ENCODE data around the gene NHERF1. TPM values are rescaled to one million over a fixed set of nuclear protein-coding genes. Genes with fewer than 3 reads are reported as not detected.

The NHERF1 gene
- total RNA-seq, 5 donors from 2014 or later (not counting 1 experiment from before 2014, with no cell fraction given): 104 to 260 (median 223) TPM

DNA sequence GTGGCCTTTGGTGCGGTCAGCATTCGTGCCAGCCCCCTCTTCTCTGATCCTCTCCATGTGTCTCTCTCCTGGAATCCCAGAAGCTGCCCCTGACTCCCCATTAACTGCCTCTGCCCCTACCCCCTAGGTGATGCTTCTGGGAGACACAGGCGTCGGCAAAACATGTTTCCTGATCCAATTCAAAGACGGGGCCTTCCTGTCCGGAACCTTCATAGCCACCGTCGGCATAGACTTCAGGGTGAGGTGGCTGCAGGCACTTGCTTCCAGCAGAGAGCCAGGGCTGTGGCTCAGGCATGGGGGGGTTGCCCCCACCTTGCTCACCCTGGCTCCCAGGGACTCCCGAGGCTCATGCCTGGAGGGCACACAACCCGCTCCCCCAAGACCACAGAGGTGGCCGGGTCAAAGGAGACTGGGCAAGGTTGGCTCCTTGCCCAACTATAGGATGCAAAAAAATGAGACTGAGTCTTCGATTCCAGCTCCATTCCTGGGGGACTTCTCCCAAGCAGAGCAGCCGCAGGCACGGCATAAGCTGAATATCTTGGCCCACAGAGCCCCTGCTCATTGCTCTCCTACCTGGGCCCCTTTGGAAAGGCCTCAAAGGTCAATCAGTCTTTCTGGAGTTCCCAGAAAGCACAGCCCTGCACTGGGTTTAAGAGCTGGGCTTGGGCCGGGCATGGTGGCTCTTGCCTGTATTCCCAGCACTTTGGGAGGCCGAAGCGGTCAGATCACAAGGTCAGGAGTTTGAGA lies 7.6 kb upstream of the NHERF1 start:
- Mint-ChIP-seq H3K27ac (peak overlapping the region; percentile 99 to 100), H3K4me3 (peak overlapping the region in 2 of 3 donors; percentile 6 to 87), H3K27me3 (no peaks in the 10 kb centered on the region), H3K36me3 (no peaks in the 10 kb centered on the region), H3K4me1 (peaks cover 80 to 84% (median 83%) of the 10 kb centered on the region in 3 donors), H3K9me3 (no peaks in the 10 kb centered on the region)
- ATAC-seq (replicated peaks in 1 of 4) (no peak), DNase-seq (no peak)
- ChIA-PET POLR2A (no interaction called here), CTCF (interaction anchor here (0.6 to 2.8 kb wide), 3 partner anchors 65 to 89 kb away, joined by 3 to 14 read pairs (median 4); no protein-coding TSS in a partner anchor)
- no peaks in the 10 kb centered on the region for H3K27me3 ChIP-seq (replicated peaks in 1 of 2; ENCODE audit: control insufficient read depth in 2 of 2, extremely low read depth in 1 of 2, insufficient read depth in 2 of 2, low read length in 1 of 2)
- H3K4me3 ChIP-seq (ENCODE audit: control insufficient read depth in 1 of 2, extremely low read depth in 1 of 2, low read length in 1 of 2): no peak overlapping the region
- H3K4me1 ChIP-seq (ENCODE audit: control insufficient read depth in 1 of 2, extremely low read depth in 1 of 2, insufficient read depth in 2 of 2, low read length in 2 of 2): peaks cover 58 to 98% of the 10 kb centered on the region in 2 experiments
- H3K36me3 ChIP-seq (ENCODE audit: control insufficient read depth in 2 of 2, extremely low read depth in 1 of 2, insufficient read depth in 1 of 2, low read length in 1 of 2): peaks cover 0 to 11% of the 10 kb centered on the region in 2 donors
- H3K27ac ChIP-seq (ENCODE audit: low read length): peak overlapping the region; percentile 63
- H3K9me3 ChIP-seq: no peaks in the 10 kb centered on the region
- WGBS (ENCODE audit: insufficient coverage): 92% methylated on average over 10 of the region's 17 CpGs

DNA sequence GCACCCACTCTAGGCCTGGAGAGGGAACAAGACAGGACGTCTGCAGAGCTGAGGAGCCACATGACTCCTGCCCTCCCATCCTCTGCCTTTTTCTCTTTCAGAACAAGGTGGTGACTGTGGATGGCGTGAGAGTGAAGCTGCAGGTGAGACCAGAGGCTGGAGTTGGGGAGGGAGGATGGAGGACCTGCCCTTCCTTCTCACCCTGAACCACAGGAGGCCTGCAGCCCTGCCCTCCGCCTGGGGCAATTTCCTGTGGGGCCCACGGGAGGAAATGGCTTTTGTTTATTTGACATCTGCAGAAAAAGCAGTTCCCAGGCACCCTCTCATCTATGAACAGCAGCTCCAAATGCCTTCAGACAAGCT lies 6.3 kb upstream of the NHERF1 start:
- ChIA-PET POLR2A (interaction anchor here in 1 of 2 donors (0.6 kb wide), 1 partner anchor 24 kb away, joined by 6 read pairs; no protein-coding TSS in a partner anchor), CTCF (interaction anchor here (0.7 to 2.8 kb wide), 6 partner anchors 12 to 85 kb away, joined by 3 to 14 read pairs (median 4); no protein-coding TSS in a partner anchor)
- peaks cover 85 to 91% (median 90%) of the 10 kb centered on the region in 3 donors for H3K4me1 Mint-ChIP-seq
- peaks cover 63 to 99% of the 10 kb centered on the region in 2 experiments for H3K4me1 ChIP-seq (ENCODE audit: control insufficient read depth in 1 of 2, extremely low read depth in 1 of 2, insufficient read depth in 2 of 2, low read length in 2 of 2)
- peak overlapping the region; percentile 63 for H3K27ac ChIP-seq (ENCODE audit: low read length)
- ATAC-seq (replicated peaks in 1 of 4): peak; percentile 19 to 58 (median 47)
- peak in 16 of 35 experiments; percentile 27 to 80 (median 48) for DNase-seq
- no peaks in the 10 kb centered on the region for H3K27me3 ChIP-seq (replicated peaks in 1 of 2; ENCODE audit: control insufficient read depth in 2 of 2, extremely low read depth in 1 of 2, insufficient read depth in 2 of 2, low read length in 1 of 2)
- H3K9me3 Mint-ChIP-seq: no peaks in the 10 kb centered on the region
- H3K27ac Mint-ChIP-seq: peak overlapping the region; percentile 99 to 100
- no peaks in the 10 kb centered on the region for H3K36me3 Mint-ChIP-seq
- H3K27me3 Mint-ChIP-seq: no peaks in the 10 kb centered on the region
- H3K4me3 Mint-ChIP-seq: peak overlapping the region; percentile 64 to 87 (median 67)
- H3K4me3 ChIP-seq (ENCODE audit: control insufficient read depth in 1 of 2, extremely low read depth in 1 of 2, low read length in 1 of 2): peak overlapping the region; percentile 19 to 49
- no peaks in the 10 kb centered on the region for H3K9me3 ChIP-seq
- peaks cover 0 to 11% of the 10 kb centered on the region in 2 donors for H3K36me3 ChIP-seq (ENCODE audit: control insufficient read depth in 2 of 2, extremely low read depth in 1 of 2, insufficient read depth in 1 of 2, low read length in 1 of 2)
- WGBS (ENCODE audit: insufficient coverage): no CpG with 5 or more reads among the region's 4 CpGs

DNA sequence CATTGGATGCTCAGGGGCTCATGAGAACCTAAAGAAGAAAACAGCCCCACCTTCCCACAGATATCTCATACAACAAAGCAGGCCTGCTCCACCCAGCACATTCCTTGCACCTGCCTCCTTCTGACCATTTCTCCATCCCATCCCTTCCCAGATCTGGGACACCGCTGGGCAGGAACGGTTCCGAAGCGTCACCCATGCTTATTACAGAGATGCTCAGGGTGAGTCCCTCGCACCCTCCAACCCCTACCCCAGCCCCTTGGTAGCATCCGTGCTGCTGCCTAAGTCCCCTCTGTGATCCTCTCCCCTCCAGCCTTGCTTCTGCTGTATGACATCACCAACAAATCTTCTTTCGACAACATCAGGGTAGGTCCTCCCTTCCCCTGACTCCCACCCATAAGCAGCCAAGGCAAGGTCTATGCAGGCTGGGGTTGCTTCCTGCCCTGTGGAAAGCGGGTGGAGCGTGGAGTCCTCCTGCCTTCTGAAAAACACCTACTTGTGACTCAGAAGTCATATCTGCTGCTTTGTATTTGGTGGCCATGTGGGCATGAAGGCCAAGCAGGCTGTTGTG lies 5.4 kb upstream of the NHERF1 start:
- H3K4me1 Mint-ChIP-seq: peaks cover 83 to 92% (median 91%) of the 10 kb centered on the region in 3 donors
- Histone ChIP-seq H3K27ac (ENCODE audit: low read length) (peak overlapping the region; percentile 69), H3K36me3 (ENCODE audit: control insufficient read depth in 2 of 2, extremely low read depth in 1 of 2, insufficient read depth in 1 of 2, low read length in 1 of 2) (peaks cover 0 to 11% of the 10 kb centered on the region in 2 donors), H3K4me1 (ENCODE audit: control insufficient read depth in 1 of 2, extremely low read depth in 1 of 2, insufficient read depth in 2 of 2, low read length in 2 of 2) (peaks cover 69 to 100% of the 10 kb centered on the region in 2 experiments), H3K27me3 (replicated peaks in 1 of 2; ENCODE audit: control insufficient read depth in 2 of 2, extremely low read depth in 1 of 2, insufficient read depth in 2 of 2, low read length in 1 of 2) (no peaks in the 10 kb centered on the region), H3K4me3 (ENCODE audit: control insufficient read depth in 1 of 2, extremely low read depth in 1 of 2, low read length in 1 of 2) (no peak overlapping the region), H3K9me3 (no peaks in the 10 kb centered on the region)
- no peaks in the 10 kb centered on the region for H3K36me3 Mint-ChIP-seq
- H3K27me3 Mint-ChIP-seq: no peaks in the 10 kb centered on the region
- ATAC-seq (replicated peaks in 1 of 4) (no peak), DNase-seq (no peak)
- H3K27ac Mint-ChIP-seq: peak overlapping the region; percentile 99 to 100
- peak overlapping the region; percentile 64 to 87 (median 67) for H3K4me3 Mint-ChIP-seq
- CTCF ChIA-PET: interaction anchor here (1.0 to 2.8 kb wide), 5 partner anchors 11 to 86 kb away, joined by 3 to 14 read pairs (median 5); no protein-coding TSS in a partner anchor
- no peaks in the 10 kb centered on the region for H3K9me3 Mint-ChIP-seq
- POLR2A ChIA-PET: no interaction called here
- WGBS (ENCODE audit: insufficient coverage): 85% methylated on average over 7 of the region's 9 CpGs

DNA sequence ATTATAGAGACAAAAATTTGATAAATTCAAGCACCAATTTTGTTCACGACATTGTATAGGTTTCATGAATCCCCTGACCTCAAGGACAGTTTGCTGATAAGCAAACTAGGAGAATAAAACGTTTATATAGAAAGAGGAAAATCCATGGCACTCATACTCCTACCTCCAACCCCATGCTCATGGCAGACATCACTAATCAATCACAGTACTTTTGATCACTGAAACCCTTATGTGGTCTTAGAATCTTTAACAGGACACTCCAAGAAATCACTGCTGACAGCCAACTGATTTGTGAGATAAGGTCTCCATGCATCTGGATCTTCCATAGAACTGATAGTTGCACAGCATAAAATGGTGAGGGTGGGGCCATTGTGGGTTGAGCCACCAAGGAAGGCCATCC lies 4.7 kb upstream of the NHERF1 start:
- ATAC-seq (replicated peaks in 1 of 4): no peak
- peaks cover 64 to 94% of the 10 kb centered on the region in 2 experiments for H3K4me1 ChIP-seq (ENCODE audit: control insufficient read depth in 1 of 2, extremely low read depth in 1 of 2, insufficient read depth in 2 of 2, low read length in 2 of 2)
- Mint-ChIP-seq H3K4me3 (peak overlapping the region in 1 of 3 donors; percentile 87), H3K27me3 (no peaks in the 10 kb centered on the region), H3K27ac (peak overlapping the region; percentile 99 to 100), H3K9me3 (no peaks in the 10 kb centered on the region), H3K4me1 (peaks cover 76 to 85% (median 84%) of the 10 kb centered on the region in 3 donors), H3K36me3 (no peaks in the 10 kb centered on the region)
- no peak for DNase-seq
- peaks cover 0 to 11% of the 10 kb centered on the region in 2 donors for H3K36me3 ChIP-seq (ENCODE audit: control insufficient read depth in 2 of 2, extremely low read depth in 1 of 2, insufficient read depth in 1 of 2, low read length in 1 of 2)
- CTCF ChIA-PET: interaction anchor here in 1 of 2 donors (0.8 kb wide), 1 partner anchor 36 kb away, joined by 3 read pairs; no protein-coding TSS in a partner anchor
- H3K27me3 ChIP-seq (replicated peaks in 1 of 2; ENCODE audit: control insufficient read depth in 2 of 2, extremely low read depth in 1 of 2, insufficient read depth in 2 of 2, low read length in 1 of 2): no peaks in the 10 kb centered on the region
- no CpG with 5 or more reads among the region's 2 CpGs for WGBS (ENCODE audit: insufficient coverage)
- H3K27ac ChIP-seq (ENCODE audit: low read length): peak overlapping the region; percentile 69
- POLR2A ChIA-PET: no interaction called here
- H3K4me3 ChIP-seq (ENCODE audit: control insufficient read depth in 1 of 2, extremely low read depth in 1 of 2, low read length in 1 of 2): no peak overlapping the region
- no peaks in the 10 kb centered on the region for H3K9me3 ChIP-seq

DNA sequence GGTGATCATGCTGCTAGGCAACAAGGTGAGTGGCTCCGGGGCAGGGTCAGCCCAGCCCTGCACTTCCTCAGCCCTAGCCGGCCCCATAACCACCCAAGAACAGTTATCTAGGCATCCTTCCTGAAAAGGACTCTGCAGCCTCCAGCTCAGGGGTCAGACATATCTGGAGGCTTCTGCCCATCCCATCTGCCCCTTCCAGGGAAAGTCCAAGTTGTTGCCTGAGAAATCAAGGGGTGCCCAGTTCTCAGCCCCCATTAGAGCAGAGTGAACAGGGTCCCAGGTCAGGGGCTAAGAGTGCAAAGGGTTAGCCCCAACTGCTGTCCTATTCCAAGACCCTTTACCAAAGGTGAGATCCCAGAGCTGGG lies 4.1 kb upstream of the NHERF1 start:
- ChIA-PET CTCF (interaction anchor here (0.6 to 2.4 kb wide), 10 partner anchors 10 to 87 kb away, joined by 3 to 11 read pairs (median 4); no protein-coding TSS in a partner anchor), POLR2A (no interaction called here)
- no peaks in the 10 kb centered on the region for H3K9me3 Mint-ChIP-seq
- H3K36me3 ChIP-seq (ENCODE audit: control insufficient read depth in 2 of 2, extremely low read depth in 1 of 2, insufficient read depth in 1 of 2, low read length in 1 of 2): peaks cover 0 to 11% of the 10 kb centered on the region in 2 donors
- DNase-seq (no peak), ATAC-seq (replicated peaks in 1 of 4) (no peak)
- peak overlapping the region; percentile 34 for H3K27ac ChIP-seq (ENCODE audit: low read length)
- 14% methylated on average over 1 of the region's 2 CpGs for WGBS (ENCODE audit: insufficient coverage)
- H3K36me3 Mint-ChIP-seq: no peaks in the 10 kb centered on the region
- H3K4me1 ChIP-seq (ENCODE audit: control insufficient read depth in 1 of 2, extremely low read depth in 1 of 2, insufficient read depth in 2 of 2, low read length in 2 of 2): peaks cover 58 to 88% of the 10 kb centered on the region in 2 experiments
- H3K27me3 ChIP-seq (replicated peaks in 1 of 2; ENCODE audit: control insufficient read depth in 2 of 2, extremely low read depth in 1 of 2, insufficient read depth in 2 of 2, low read length in 1 of 2): no peaks in the 10 kb centered on the region
- H3K9me3 ChIP-seq: no peaks in the 10 kb centered on the region
- H3K4me1 Mint-ChIP-seq: peaks cover 71 to 80% (median 78%) of the 10 kb centered on the region in 3 donors
- H3K27me3 Mint-ChIP-seq: no peaks in the 10 kb centered on the region
- H3K4me3 ChIP-seq (ENCODE audit: control insufficient read depth in 1 of 2, extremely low read depth in 1 of 2, low read length in 1 of 2): no peak overlapping the region
- peak overlapping the region in 2 of 3 donors; percentile 57 to 87 for H3K4me3 Mint-ChIP-seq
- peak overlapping the region; percentile 99 to 100 for H3K27ac Mint-ChIP-seq
